ENCODE results near the gene DGKH. TPM values are rescaled to one million over a fixed set of nuclear protein-coding genes. Genes with fewer than 3 reads are reported as not detected.

The DGKH gene
- total and polyA plus RNA-seq, 11 donors, result 1.8 to 13.1 (median 7.4) TPM

- 53 to 67% (median 56%) methylated on average over 1 of the region's 1 CpG for WGBS, 4 donors
- H3K36me3 ChIP-seq, result no peaks in the 10 kb centered on the region
- DNase-seq (no peak), ATAC-seq (peak in 3 of 4 donors; percentile 42 to 65 (median 55))
- TF ChIP-seq CTCF (IDR thresholded peaks at IDR 0.05), result no peak
- TF ChIP-seq POLR2A (IDR thresholded peaks at IDR 0.05), result no peak
- peaks cover 0 to 3% (median 0%) of the 10 kb centered on the region in 12 donors for H3K9me3 ChIP-seq
- no peak overlapping the region for H3K4me3 ChIP-seq
- H3K4me1 ChIP-seq, result peaks cover 0 to 23% (median 10%) of the 10 kb centered on the region in 12 donors
- no peak overlapping the region for H3K27ac ChIP-seq
- no peaks in the 10 kb centered on the region for H3K27me3 ChIP-seq
- intact Hi-C loops (cut with DNase I), result loop anchor here in 1 of 10 donors (10.0 kb wide), 1 partner anchor 735 kb away; no protein-coding TSS in a partner anchor
Observed at GRCh38 chr13:42119875-42120274, 71.4 kb downstream of the DGKH start.

GRCh38 chr13:42123600-42123999 lies 75.2 kb downstream of the DGKH start:
- Histone ChIP-seq H3K4me3 (no peak overlapping the region), H3K4me1 (peaks cover 0 to 7% (median 0%) of the 10 kb centered on the region in 12 donors), H3K36me3 (peaks cover 0 to 13% (median 10%) of the 10 kb centered on the region in 9 donors), H3K27me3 (no peaks in the 10 kb centered on the region), H3K9me3 (peaks cover 0 to 3% (median 0%) of the 10 kb centered on the region in 12 donors), H3K27ac (no peak overlapping the region)
- DNase-seq (no peak), ATAC-seq (no peak)
- WGBS, 4 donors, result 89 to 94% (median 92%) methylated on average over 2 of the region's 2 CpGs
- TF ChIP-seq CTCF (IDR thresholded peaks at IDR 0.05) (no peak), POLR2A (IDR thresholded peaks at IDR 0.05) (no peak)
- intact Hi-C loops (cut with DNase I), result no loop called here

GRCh38 chr13:42125046-42125445 lies 76.6 kb downstream of the DGKH start:
- WGBS, 4 donors, result 80 to 87% (median 84%) methylated on average over 2 of the region's 2 CpGs
- H3K4me1 ChIP-seq, result peaks cover 0 to 7% (median 0%) of the 10 kb centered on the region in 12 donors
- H3K27ac ChIP-seq, result no peak overlapping the region
- TF ChIP-seq CTCF (IDR thresholded peaks at IDR 0.05), result no peak
- no peak for TF ChIP-seq POLR2A (IDR thresholded peaks at IDR 0.05)
- intact Hi-C loops (cut with DNase I), result no loop called here
- peaks cover 0 to 28% (median 25%) of the 10 kb centered on the region in 9 donors for H3K36me3 ChIP-seq
- ATAC-seq, result no peak
- H3K9me3 ChIP-seq, result peaks cover 0 to 3% (median 0%) of the 10 kb centered on the region in 12 donors
- no peak for DNase-seq
- H3K27me3 ChIP-seq, result no peaks in the 10 kb centered on the region
- H3K4me3 ChIP-seq, result no peak overlapping the region

- H3K27ac ChIP-seq, result no peak overlapping the region
- intact Hi-C loops (cut with DNase I), result no loop called here
- TF ChIP-seq POLR2A (IDR thresholded peaks at IDR 0.05) (no peak), CTCF (IDR thresholded peaks at IDR 0.05) (no peak)
- no peak for DNase-seq
- H3K4me3 ChIP-seq, result no peak overlapping the region
- no peak for ATAC-seq
- H3K27me3 ChIP-seq, result no peaks in the 10 kb centered on the region
- H3K9me3 ChIP-seq, result no peaks in the 10 kb centered on the region
- H3K4me1 ChIP-seq, result peaks cover 0 to 7% (median 0%) of the 10 kb centered on the region in 12 donors
- peaks cover 0 to 44% (median 34%) of the 10 kb centered on the region in 9 donors for H3K36me3 ChIP-seq
- 75 to 99% (median 97%) methylated on average over 3 of the region's 3 CpGs for WGBS, 4 donors
Observed at GRCh38 chr13:42127047-42127446, 78.6 kb downstream of the DGKH start.
